ENCODE results near the gene ABCA4. TPM values are rescaled to one million over a fixed set of nuclear protein-coding genes. Genes with fewer than 3 reads are reported as not detected.

ABCA4 gene
- total and polyA plus RNA-seq, 2 donors (not counting 3 experiments of a cell fraction or from before 2014, with no cell fraction given): 2.3 to 4.9 TPM

DNA sequence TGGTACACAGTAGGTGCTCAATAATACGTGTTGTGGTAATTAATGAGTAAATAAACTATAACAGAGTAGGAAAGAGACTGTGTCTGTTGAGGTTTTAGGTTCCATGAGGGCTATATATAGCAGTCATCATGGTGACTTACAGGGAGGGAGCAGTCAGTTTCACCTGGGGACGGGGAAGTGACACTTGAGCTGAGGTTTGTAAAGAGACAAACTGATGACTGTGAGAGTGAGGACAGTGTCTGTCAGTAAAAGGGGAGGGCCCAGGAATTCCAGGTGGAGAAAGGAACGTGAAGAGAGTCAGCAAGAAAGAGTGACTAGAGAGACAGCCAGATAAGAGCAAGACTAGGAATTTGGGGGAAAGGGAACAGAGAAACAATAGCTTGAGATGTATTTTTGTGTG is 30.2 kb downstream of the ABCA4 start:
- ChIA-PET CTCF (interaction anchor here (1.0 to 1.2 kb wide), 2 partner anchors 10 to 29 kb away, joined by 3 to 5 read pairs; no protein-coding TSS in a partner anchor), POLR2A (no interaction called here)
- no peaks in the 10 kb centered on the region for H3K27me3 ChIP-seq (ENCODE audit: control insufficient read depth in 2 of 2, insufficient read depth in 2 of 2, low read length in 2 of 2)
- no peak for DNase-seq (ENCODE audit: low read depth, low spot score)
- BruUV-seq (replicated peaks): no TSS peak
- FAIRE-seq: no peak
- peak overlapping the region; percentile 91 for H3K27ac ChIP-seq (ENCODE audit: insufficient read depth, low read depth, low read length)
- no peak overlapping the region for H3K9ac ChIP-seq (replicated peaks; ENCODE audit: extremely low read depth, insufficient read depth, low read length)
- no peaks in the 10 kb centered on the region for H3K9me1 ChIP-seq (replicated peaks; ENCODE audit: control insufficient read depth, extremely low read depth, insufficient read depth, low read length)
- no peaks in the 10 kb centered on the region for H3K9me3 ChIP-seq (replicated peaks; ENCODE audit: control insufficient read depth, insufficient read depth, low read length)
- no peak overlapping the region for H3K4me3 ChIP-seq (replicated peaks in 1 of 3; ENCODE audit: insufficient read depth in 1 of 3, low read depth in 1 of 3, low read length in 3 of 3)
- peaks cover 53% of the 10 kb centered on the region for H3K4me1 ChIP-seq (ENCODE audit: control insufficient read depth, extremely low read depth, insufficient read depth, low read length)
- H2AFZ ChIP-seq (ENCODE audit: low read depth, low read length): no peak overlapping the region
- H4K20me1 ChIP-seq (replicated peaks; ENCODE audit: control insufficient read depth, extremely low read depth, insufficient read depth, low read length): no peaks in the 10 kb centered on the region
- H3K36me3 ChIP-seq (ENCODE audit: control insufficient read depth in 2 of 2, extremely low read depth in 1 of 2, insufficient read depth in 2 of 2, low read length in 2 of 2): no peaks in the 10 kb centered on the region
- H3K4me2 ChIP-seq (ENCODE audit: insufficient read depth, low read length): no peak overlapping the region
- intact Hi-C loops (cut with micrococcal nuclease): no loop called here
- no peaks in the 10 kb centered on the region for H3K79me2 ChIP-seq (ENCODE audit: control insufficient read depth, insufficient read depth, low read length)
- dilution Hi-C loops (cut with MboI; ENCODE audit: extremely low pct_ligation_motif_present, low sequenced_read_pairs): no loop called here
- TF ChIP-seq, protein P1, sequence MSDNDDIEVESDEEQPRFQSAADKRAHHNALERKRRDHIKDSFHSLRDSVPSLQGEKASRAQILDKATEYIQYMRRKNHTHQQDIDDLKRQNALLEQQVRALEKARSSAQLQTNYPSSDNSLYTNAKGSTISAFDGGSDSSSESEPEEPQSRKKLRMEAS (IDR thresholded peaks at IDR 0.05; ENCODE audit: insufficient read depth, insufficient read length): no peak
- TF ChIP-seq JUN (IDR thresholded peaks at IDR 0.05; ENCODE audit: borderline replicate concordance, insufficient read depth, insufficient read length, low read depth): no peak
- TF ChIP-seq EZH2 (IDR thresholded peaks at IDR 0.05; ENCODE audit: borderline replicate concordance, low read depth, low read length, severe bottlenecking): no peak
- TF ChIP-seq POLR2A (IDR thresholded peaks at IDR 0.05; ENCODE audit: low read depth, low read length): no peak
- TF ChIP-seq, protein P2, sequence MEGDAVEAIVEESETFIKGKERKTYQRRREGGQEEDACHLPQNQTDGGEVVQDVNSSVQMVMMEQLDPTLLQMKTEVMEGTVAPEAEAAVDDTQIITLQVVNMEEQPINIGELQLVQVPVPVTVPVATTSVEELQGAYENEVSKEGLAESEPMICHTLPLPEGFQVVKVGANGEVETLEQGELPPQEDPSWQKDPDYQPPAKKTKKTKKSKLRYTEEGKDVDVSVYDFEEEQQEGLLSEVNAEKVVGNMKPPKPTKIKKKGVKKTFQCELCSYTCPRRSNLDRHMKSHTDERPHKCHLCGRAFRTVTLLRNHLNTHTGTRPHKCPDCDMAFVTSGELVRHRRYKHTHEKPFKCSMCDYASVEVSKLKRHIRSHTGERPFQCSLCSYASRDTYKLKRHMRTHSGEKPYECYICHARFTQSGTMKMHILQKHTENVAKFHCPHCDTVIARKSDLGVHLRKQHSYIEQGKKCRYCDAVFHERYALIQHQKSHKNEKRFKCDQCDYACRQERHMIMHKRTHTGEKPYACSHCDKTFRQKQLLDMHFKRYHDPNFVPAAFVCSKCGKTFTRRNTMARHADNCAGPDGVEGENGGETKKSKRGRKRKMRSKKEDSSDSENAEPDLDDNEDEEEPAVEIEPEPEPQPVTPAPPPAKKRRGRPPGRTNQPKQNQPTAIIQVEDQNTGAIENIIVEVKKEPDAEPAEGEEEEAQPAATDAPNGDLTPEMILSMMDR (IDR thresholded peaks at IDR 0.05; ENCODE audit: extremely low read depth in 1 of 2, insufficient read depth in 1 of 2, low read depth in 1 of 2, low read length in 2 of 2): no peak
- no peak for TF ChIP-seq GATA2 (IDR thresholded peaks at IDR 0.05; ENCODE audit: insufficient read depth, insufficient read length, low read depth, low read length)

DNA sequence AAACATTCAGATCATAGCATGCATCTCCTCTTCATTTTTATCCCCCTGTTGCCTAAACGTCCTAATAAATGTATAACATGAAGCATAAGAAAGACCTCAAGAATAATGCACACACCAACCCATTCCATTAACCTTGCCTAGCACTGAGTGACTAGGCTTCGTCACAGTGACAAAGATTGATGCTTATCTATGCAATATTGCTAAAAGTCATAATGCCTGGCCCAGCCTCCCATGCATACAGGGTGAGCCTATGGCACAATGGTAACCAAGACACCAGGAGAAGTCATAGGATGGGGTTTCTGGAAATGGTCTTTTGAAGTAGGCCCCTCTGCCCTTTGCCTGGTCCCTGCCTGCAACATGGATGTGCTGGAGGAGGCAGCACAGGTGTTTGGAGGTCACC is 33.8 kb downstream of the ABCA4 start:
- FAIRE-seq: no peak
- no TSS peak for BruUV-seq (replicated peaks)
- no peak for TF ChIP-seq POLR2A (IDR thresholded peaks at IDR 0.05; ENCODE audit: low read depth, low read length)
- no peak for TF ChIP-seq JUN (IDR thresholded peaks at IDR 0.05; ENCODE audit: borderline replicate concordance, insufficient read depth, insufficient read length, low read depth)
- TF ChIP-seq, protein P1 (IDR thresholded peaks at IDR 0.05; ENCODE audit: insufficient read depth, insufficient read length): no peak
- no peak for TF ChIP-seq MYC (IDR thresholded peaks at IDR 0.05; ENCODE audit: low read depth, low read length)
- no peak for TF ChIP-seq POLR2AphosphoS5 (IDR thresholded peaks at IDR 0.05; ENCODE audit: insufficient read depth, low read depth, low read length)
- no peak for TF ChIP-seq GATA2 (IDR thresholded peaks at IDR 0.05; ENCODE audit: insufficient read depth, insufficient read length, low read depth, low read length)
- TF ChIP-seq, protein P2 (IDR thresholded peaks at IDR 0.05; ENCODE audit: extremely low read depth in 1 of 2, insufficient read depth in 1 of 2, low read depth in 1 of 2, low read length in 2 of 2): no peak
- no peak for TF ChIP-seq EZH2 (IDR thresholded peaks at IDR 0.05; ENCODE audit: borderline replicate concordance, low read depth, low read length, severe bottlenecking)
- no peak for TF ChIP-seq FOS (IDR thresholded peaks at IDR 0.05; ENCODE audit: borderline replicate concordance, insufficient read depth, low read length)

More for the DNA sequence above, 33.8 kb downstream of the ABCA4 start:
- no peak overlapping the region for H3K4me3 ChIP-seq (replicated peaks in 1 of 3; ENCODE audit: insufficient read depth in 1 of 3, low read depth in 1 of 3, low read length in 3 of 3)
- no peaks in the 10 kb centered on the region for H3K79me2 ChIP-seq (ENCODE audit: control insufficient read depth, insufficient read depth, low read length)
- H3K27ac ChIP-seq (ENCODE audit: insufficient read depth, low read depth, low read length): no peak overlapping the region
- H3K36me3 ChIP-seq (ENCODE audit: control insufficient read depth in 2 of 2, extremely low read depth in 1 of 2, insufficient read depth in 2 of 2, low read length in 2 of 2): no peaks in the 10 kb centered on the region
- no peak overlapping the region for H3K9ac ChIP-seq (replicated peaks; ENCODE audit: extremely low read depth, insufficient read depth, low read length)
- H3K27me3 ChIP-seq (ENCODE audit: control insufficient read depth in 2 of 2, insufficient read depth in 2 of 2, low read length in 2 of 2): no peaks in the 10 kb centered on the region
- no peaks in the 10 kb centered on the region for H3K9me1 ChIP-seq (replicated peaks; ENCODE audit: control insufficient read depth, extremely low read depth, insufficient read depth, low read length)
- intact Hi-C loops (cut with micrococcal nuclease) (no loop called here), dilution Hi-C loops (cut with MboI; ENCODE audit: extremely low pct_ligation_motif_present, low sequenced_read_pairs) (no loop called here)
- POLR2A ChIA-PET: no interaction called here
- DNase-seq (ENCODE audit: low read depth, low spot score): no peak
- CTCF ChIA-PET: no interaction called here
- no peaks in the 10 kb centered on the region for H4K20me1 ChIP-seq (replicated peaks; ENCODE audit: control insufficient read depth, extremely low read depth, insufficient read depth, low read length)
- H3K4me2 ChIP-seq (ENCODE audit: insufficient read depth, low read length): no peak overlapping the region
- no peaks in the 10 kb centered on the region for H3K9me3 ChIP-seq (replicated peaks; ENCODE audit: control insufficient read depth, insufficient read depth, low read length)
- peaks cover 24% of the 10 kb centered on the region for H3K4me1 ChIP-seq (ENCODE audit: control insufficient read depth, extremely low read depth, insufficient read depth, low read length)
- no peak overlapping the region for H2AFZ ChIP-seq (ENCODE audit: low read depth, low read length)

Measured in endothelial cell of umbilical vein (primary cell).